GM18861 (cell line): ENCODE data around the gene BTBD7.

Experiments
- ATAC-seq: cut with Tn5 transposase; IDR thresholded peaks from one replicate; pipeline ENCODE4 v1.9.1; 2021; ENCODE audit not compliant: unreplicated experiment

The BTBD7 gene

DNA sequence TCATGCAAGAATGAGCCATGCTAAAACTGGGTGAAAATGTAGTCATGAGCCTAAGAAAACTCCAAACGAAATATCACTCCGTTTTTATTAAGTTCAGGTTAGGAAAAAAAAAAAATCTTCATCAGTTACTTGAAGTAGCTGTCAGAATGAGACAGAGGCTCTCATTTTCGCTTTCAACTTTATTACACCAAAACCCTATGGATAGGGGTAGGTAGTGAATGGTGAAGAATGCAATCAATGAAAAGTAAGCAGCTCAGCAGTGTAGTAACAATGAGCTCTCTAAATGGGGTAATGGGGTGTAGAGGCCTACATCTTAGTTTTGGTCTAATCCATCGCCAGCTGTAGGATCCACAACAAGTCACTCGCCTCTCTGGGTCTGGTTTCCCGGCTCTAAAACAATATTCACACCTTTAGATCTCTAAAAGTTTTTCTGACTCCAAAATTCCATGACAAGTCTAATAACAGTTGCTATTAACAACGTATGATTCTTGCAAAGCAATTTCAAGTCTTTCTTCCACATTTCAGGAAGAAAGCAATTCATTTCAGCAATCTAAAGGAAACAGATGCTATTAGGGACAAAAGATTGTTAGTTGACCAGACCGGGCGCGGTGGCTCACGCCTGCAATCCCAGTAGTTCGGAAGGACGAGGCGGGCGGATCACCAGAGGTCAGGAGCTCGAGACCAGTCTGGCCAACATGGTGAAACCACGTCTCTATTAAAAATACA is 1.7 kb downstream of the BTBD7 start:
- ATAC-seq: peak; percentile 21

DNA sequence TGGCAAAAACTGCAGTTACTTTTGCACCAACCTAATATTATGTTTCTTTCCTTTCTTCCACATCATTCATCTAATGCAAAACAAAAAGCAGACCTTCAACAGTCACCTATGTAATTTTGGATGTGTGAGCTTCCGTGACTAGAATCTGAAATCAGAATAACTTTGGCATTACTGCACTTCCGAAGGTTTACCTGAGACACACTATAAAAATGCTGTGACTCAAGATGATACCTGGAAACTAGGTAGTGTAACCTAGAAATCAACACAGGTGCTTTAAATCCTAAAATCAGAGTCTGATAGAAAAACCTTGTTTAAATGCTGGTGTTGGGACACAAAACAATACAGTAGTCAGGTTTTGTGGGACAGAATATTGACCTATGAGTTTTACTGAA is 2.2 kb downstream of the BTBD7 start:
- no peak for ATAC-seq

DNA sequence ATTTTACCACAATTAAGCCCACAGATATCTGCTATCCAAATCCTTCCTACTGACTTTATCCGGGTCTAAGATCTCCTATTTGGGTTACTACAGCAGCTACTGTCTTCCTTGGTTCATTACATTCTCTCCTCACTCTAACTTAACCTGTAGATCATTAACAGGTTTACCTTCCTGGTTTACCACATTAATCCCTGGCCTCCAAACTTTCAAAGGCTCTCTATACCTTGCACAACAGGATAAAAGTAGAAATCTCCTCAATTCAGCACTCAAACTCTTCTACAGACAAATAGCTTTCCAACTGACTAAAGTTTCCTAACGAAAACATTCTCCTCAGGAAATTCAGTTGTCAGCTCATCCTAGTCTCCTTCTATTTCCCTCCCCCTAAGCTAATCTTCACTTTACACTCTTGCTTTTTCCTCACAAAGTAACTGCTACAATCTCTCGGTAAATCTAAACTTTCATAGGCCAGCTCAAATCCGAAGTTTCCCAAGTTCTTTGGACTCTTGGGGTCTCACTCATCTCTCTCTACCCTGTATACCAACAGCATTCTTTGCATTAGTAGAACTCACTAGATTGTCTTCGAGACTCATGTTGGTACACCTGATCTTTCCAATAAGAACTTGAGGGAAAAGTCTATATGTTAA is 2.7 kb downstream of the BTBD7 start:
- ATAC-seq: no peak

- no peak for ATAC-seq
Observed at GRCh38 chr14:93328546-93328945, 4.3 kb downstream of the BTBD7 start.

- no peak for ATAC-seq
Observed at GRCh38 chr14:93326196-93326595, 6.6 kb downstream of the BTBD7 start.

GRCh38 chr14:93323600-93324174 is 9.1 kb downstream of the BTBD7 start:
- no peak for ATAC-seq

GRCh38 chr14:93322929-93323599 is 9.8 kb downstream of the BTBD7 start:
- no peak for ATAC-seq

DNA sequence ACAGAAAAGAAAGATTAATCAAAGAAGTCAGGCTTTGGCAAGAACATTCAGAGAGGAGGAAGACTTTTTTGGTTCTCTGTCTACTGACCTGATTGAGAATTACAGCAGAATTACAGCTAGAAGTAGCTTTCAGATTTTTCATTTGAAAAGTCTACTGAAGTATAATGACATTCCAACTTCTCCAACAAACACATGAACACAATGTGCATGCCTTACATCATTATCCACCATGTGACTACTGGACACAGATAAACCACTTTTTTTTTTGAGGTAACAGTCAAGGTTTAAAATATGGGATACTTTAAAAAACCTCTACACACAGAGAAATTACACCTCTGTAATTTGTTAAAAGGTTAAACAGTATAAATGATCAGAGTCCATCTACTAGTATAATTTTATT is 12.3 kb downstream of the BTBD7 start:
- no peak for ATAC-seq

- no peak for ATAC-seq
Observed at GRCh38 chr14:93319958-93320357, 12.9 kb downstream of the BTBD7 start.

GRCh38 chr14:93319494-93319893 is 13.3 kb downstream of the BTBD7 start:
- no peak for ATAC-seq

DNA sequence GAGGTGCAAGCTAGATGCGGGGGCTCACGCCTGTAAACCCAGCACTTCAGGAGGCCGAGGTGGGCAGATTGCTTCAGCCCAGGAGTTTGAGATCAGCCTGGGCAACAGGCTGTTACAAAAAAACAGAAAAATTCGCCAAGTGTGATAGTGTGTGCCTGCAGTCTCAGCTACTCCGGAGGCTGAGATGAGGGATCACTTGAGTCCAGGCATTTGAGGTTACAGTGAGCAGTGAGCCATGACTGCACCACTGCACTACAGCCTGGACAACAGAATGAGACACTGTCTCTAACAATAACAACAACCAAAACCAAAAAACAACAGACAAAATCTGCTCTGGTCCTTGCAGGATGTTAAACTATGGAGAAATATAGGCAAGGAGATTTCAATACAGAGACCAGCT is 13.9 kb downstream of the BTBD7 start:
- ATAC-seq: no peak

GRCh38 chr14:93317875-93318807 is 14.7 kb downstream of the BTBD7 start:
- no peak for ATAC-seq

- no peak for ATAC-seq
Observed at GRCh38 chr14:93317210-93317874, 15.5 kb downstream of the BTBD7 start.

- ATAC-seq: no peak
Observed at GRCh38 chr14:93316716-93317115, 16.1 kb downstream of the BTBD7 start.

- ATAC-seq: no peak
Observed at GRCh38 chr14:93315575-93315974, 17.3 kb downstream of the BTBD7 start.

DNA sequence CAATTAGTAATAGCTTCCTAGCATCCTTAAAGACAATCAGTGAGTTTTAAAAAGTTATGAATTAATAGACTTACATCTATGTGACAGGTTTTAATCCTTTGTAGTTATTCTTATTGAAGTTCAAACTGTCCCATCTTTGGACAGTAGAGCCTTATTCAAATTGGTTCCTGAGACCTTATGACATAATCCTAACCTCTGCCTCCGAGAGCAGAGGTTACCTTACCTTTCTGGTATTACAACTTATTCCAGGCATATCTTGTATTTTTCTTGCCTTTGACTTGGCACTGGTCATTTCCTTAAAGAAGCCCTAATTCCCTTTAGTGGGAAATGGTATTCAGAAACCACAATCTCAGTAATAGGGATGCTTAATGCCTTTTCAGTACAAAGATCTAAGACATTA is 21.8 kb downstream of the BTBD7 start:
- no peak for ATAC-seq

DNA sequence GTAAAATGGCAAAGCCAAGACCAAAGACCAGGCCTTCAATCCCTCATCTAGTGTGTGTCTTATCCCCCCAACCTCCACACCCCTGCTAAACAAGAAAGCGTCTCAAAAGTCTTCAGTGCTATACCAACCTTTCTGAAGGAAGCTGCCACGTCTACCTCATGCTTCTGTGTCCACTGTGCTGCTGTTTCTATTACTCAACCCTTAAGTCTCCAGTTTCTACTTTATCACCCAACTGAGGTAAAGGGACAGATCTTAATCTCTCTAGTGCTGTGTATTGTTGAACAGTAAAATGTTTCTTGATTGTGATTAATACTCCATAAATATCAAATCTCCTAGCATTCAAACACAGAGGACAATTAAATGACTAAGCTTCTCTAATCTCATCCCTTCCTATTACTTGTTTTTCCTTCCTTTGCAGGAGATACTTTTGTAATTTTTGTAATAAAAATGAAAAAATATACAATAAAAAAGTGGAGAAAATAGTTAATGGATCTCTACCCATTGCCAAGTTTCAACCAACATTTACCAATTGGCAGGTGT is 23.3 kb downstream of the BTBD7 start:
- ATAC-seq: no peak

GRCh38 chr14:93308686-93309345 is 24.0 kb downstream of the BTBD7 start:
- no peak for ATAC-seq

DNA sequence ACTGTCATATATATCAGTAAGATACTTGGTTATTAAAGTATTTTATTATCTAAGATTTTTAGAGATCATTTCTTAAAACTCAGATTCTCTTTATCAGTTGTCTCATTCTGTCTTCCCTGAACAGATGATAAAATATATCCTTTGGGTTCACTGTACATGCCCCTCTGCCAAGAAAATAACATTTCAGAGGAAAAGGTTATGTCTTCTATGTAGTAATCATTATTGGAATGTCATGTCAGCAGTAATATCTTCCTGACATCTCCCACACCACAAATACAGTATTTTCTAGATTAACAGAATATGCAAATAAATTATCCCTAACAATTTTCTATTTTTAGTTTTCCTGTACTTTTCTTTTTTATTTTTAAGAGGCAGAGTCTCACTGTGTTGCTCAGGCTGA is 26.0 kb downstream of the BTBD7 start:
- no peak for ATAC-seq
